HEK293 (cell line): Measurements from ENCODE around the gene CCDC146.
"Not testable (repeated sequence)": the region's sequence is repeated elsewhere in the genome, so short reads cannot be mapped to it uniquely, and the experiment has no call there.

ENCODE experiments used
- CTCF ChIP-seq: fragments of 450-650 bp; formaldehyde crosslinking; IDR thresholded peaks from 2 replicates; pipeline ENCODE4 v1.5.1; 2016; ENCODE audit warnings: missing biosample characterization, missing genetic modification characterization
- RBAK ChIP-seq: fragments of 450-650 bp; formaldehyde crosslinking; IDR thresholded peaks from 2 replicates; pipeline ENCODE4 v1.5.1; 2016; ENCODE audit warnings: missing biosample characterization, missing genetic modification characterization

- TF ChIP-seq CTCF, RBAK (tag by site-specific recombination): not testable (repeated sequence)
Observed at GRCh38 chr7:77128582-77129410, 6.4 kb downstream of the CCDC146 start.
